Stomach (tissue), 9 donors: Measurements from ENCODE around the gene SGMS2. TPM values are rescaled to one million over a fixed set of nuclear protein-coding genes. Genes with fewer than 3 reads are reported as not detected.

Source experiments
- DNase-seq, 2 donors: peaks; one replicate each; pipeline versions ENCODE4 v3.0.0 to v3.0.0-alpha.2; 2013 to 2019
- H3K27ac ChIP-seq, 5 donors: fragments of 200-600 bp in 4 of 5; sonication (generic) in 4 of 5; one replicate each; pipeline ENCODE4 v1.5.1; 2013 to 2019; ENCODE audit warnings: mild to moderate bottlenecking in 1 of 5, moderate library complexity in 1 of 5
- H3K27me3 ChIP-seq, 3 donors: fragments of 200-600 bp; sonication (generic); one replicate each; pipeline ENCODE4 v1.5.1; 2017 to 2019; ENCODE audit warnings: mixed run types in 1 of 3
- H3K36me3 ChIP-seq, 4 donors: fragments of 200-600 bp; sonication (generic); 1 replicate in 3 of 4; 2 replicates in 1 of 4; pipeline ENCODE4 v1.5.1; 2016 to 2019
- H3K4me1 ChIP-seq, 4 donors: fragments of 200-600 bp; sonication (generic); one replicate each; pipeline ENCODE4 v1.5.1; 2016 to 2019
- H3K4me3 ChIP-seq, 4 donors: fragments of 200-600 bp; sonication (generic) in 3 of 4; one replicate each; pipeline ENCODE4 v1.5.1; 2016 to 2019; ENCODE audit warnings: mild to moderate bottlenecking in 1 of 4
- H3K9me3 ChIP-seq, 4 donors: fragments of 200-600 bp; sonication (generic); one replicate each; pipeline ENCODE4 v1.5.1; 2016 to 2019
- EP300 ChIP-seq: sonication (generic); formaldehyde crosslinking; IDR thresholded peaks from one replicate; pipeline ENCODE4 v1.6.1; 2017; ENCODE audit warnings: antibody characterized with exemption
- POLR2A ChIP-seq, 4 donors: fragments of 450-650 bp; IDR thresholded peaks; one replicate each; pipeline ENCODE4 v1.6.1; 2016; ENCODE audit warnings: antibody characterized with exemption in 4 of 4, control low read depth in 2 of 4, mild to moderate bottlenecking in 1 of 4, moderate library complexity in 1 of 4
- POLR2AphosphoS5 ChIP-seq, 3 donors: sonication (generic); formaldehyde crosslinking; IDR thresholded peaks; one replicate each; pipeline ENCODE4 v1.6.1; 2016; ENCODE audit warnings: antibody characterized with exemption in 3 of 3
- WGBS, 5 donors: extraction: QIAGEN DNeasy Blood & Tissue Kit in 3 of 5; methylation state at CpG; one replicate each; pipeline versions ENCODE4 v1.1.5 to v1.1.7; 2013 to 2018; 5-methylcytosine and 5-hydroxymethylcytosine counted together
- intact Hi-C: fragments of 100-400 bp; cut with DNase I; formaldehyde crosslinking; loops from one replicate; pipeline ENCODE4 v1.15.1; 2023; ENCODE audit warnings: low total_unique reads
- polyA plus RNA-seq, 3 donors: library from polyadenylated mRNA; stranded (reverse); fragments of 200-250 nt; gene quantifications; one replicate each; pipeline ENCODE4 v1.2.3, GENCODE V29; 2013
- total RNA-seq, 5 donors: library from RNA; depleted of rRNA; stranded (reverse); fragments of >200 nt; gene quantifications; one replicate each; pipeline versions ENCODE4 v1.1.0 to v1.2.3, GENCODE V29; 2014 to 2016
- TF ChIP-seq, protein P1 (sequence below), 7 experiments: fragments of 450-650 bp in 4 of 7; fragments of 200-600 bp in 3 of 7; sonication (generic) in 3 of 7; IDR thresholded peaks; one replicate each; pipeline ENCODE4 v1.5.1; 2016 to 2019; ENCODE audit warnings: antibody characterized with exemption in 7 of 7, control low read depth in 2 of 7, mild to moderate bottlenecking in 1 of 7
- donor health status: healthy with polysubstance abuse.
- donor health status: Bipolar disorder and iron deficiency.
- donor health status: healthy.

The SGMS2 gene
- total and polyA plus RNA-seq, 8 donors = 2.4 to 85.8 (median 20.4) TPM

DNA sequence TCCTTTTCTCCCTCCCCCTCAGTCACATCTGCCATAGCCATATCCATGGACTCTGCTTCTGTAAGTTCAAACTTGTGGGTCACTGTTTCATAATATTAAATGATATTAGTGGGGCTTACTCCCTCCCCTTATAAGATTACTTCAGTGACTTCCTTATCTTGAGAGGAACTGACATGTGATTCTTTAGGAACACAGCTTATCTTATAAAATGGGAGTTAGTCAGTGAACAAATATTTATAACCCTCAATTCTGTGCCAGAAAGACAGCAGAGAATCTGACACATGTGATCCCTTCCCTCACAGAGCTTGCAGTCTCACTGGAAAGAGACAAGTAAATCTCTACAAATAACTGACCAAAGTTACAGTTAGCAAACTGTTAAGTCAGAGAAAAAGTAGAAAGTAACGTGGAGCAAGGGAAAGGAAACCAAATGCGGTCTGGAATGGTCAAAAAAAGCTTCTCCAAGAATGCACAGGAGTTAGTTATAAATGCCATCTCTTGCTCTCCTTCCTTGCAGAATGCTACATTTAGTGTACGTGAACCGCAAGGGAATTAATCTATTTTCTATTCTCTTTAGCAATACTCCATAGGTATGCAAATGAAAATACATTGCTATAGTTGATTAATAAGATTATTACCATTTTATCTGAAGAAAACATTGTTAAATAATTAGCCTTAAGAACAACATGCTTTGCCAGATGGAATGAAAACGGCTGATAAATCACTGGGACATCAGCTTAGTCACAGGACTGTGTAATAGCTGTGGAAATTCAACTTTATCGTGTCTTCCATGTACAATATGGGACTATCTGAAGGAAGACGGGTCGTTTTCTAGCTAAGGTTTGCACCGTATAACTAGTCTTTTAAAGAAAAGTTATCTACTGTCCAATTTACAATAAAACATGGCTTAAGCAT, 29.0 kb downstream of the SGMS2 start:
- WGBS, 5 donors = 65 to 81% (median 74%) methylated on average over 9 of the region's 9 CpGs
- Histone ChIP-seq H3K27ac (peak overlapping the region in 3 of 5 donors; percentile 17 to 27 (median 21)), H3K9me3 (no peaks in the 10 kb centered on the region), H3K4me1 (peaks cover 0 to 37% (median 20%) of the 10 kb centered on the region in 4 donors), H3K36me3 (peaks cover 0 to 5% (median 2%) of the 10 kb centered on the region in 4 donors), H3K4me3 (no peak overlapping the region), H3K27me3 (no peaks in the 10 kb centered on the region)
- intact Hi-C loops = no loop called here
- TF ChIP-seq POLR2A (IDR thresholded peaks at IDR 0.05) = no peak
- TF ChIP-seq, protein P1, sequence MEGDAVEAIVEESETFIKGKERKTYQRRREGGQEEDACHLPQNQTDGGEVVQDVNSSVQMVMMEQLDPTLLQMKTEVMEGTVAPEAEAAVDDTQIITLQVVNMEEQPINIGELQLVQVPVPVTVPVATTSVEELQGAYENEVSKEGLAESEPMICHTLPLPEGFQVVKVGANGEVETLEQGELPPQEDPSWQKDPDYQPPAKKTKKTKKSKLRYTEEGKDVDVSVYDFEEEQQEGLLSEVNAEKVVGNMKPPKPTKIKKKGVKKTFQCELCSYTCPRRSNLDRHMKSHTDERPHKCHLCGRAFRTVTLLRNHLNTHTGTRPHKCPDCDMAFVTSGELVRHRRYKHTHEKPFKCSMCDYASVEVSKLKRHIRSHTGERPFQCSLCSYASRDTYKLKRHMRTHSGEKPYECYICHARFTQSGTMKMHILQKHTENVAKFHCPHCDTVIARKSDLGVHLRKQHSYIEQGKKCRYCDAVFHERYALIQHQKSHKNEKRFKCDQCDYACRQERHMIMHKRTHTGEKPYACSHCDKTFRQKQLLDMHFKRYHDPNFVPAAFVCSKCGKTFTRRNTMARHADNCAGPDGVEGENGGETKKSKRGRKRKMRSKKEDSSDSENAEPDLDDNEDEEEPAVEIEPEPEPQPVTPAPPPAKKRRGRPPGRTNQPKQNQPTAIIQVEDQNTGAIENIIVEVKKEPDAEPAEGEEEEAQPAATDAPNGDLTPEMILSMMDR (IDR thresholded peaks at IDR 0.05) = no peak
- peak in 1 of 3 donors; percentile 6 for TF ChIP-seq POLR2AphosphoS5 (IDR thresholded peaks at IDR 0.05)
- DNase-seq = peak in 1 of 2 donors; percentile 21

DNA sequence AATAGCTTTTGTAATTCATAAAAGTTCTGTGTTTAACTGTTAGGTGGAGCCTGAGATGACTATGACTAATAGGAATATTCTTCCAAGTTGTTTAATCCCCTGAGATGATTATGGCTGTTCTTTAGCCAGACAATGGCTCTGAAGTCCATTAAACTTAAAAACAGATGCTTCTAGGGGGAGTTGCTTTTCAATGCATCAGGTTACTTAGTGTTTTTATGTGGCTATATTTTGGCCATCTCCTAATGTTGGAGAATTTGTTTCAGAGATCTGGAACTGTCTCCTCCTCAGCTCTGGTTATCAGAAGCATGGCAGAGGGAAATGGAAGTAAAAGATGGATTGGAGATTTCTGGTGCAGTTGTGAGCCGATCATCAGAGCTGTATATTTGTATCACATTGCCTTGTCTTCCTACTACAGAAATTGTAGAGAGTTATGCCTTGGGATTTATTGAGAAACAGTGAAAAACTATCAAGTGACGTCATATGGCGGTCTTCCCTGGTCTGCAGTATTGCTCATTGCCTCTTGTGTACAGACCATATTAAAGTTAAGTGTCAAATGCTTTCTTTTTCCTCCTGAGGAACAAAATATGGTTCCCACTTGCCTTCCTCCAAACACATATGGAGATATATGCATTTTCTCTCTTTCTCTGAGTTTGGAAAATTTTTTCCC, 29.8 kb downstream of the SGMS2 start:
- Histone ChIP-seq H3K4me3 (no peak overlapping the region), H3K9me3 (no peaks in the 10 kb centered on the region), H3K27ac (peak overlapping the region in 3 of 5 donors; percentile 17 to 27 (median 21)), H3K36me3 (peaks cover 0 to 11% (median 5%) of the 10 kb centered on the region in 4 donors), H3K4me1 (peaks cover 0 to 37% (median 20%) of the 10 kb centered on the region in 4 donors), H3K27me3 (no peaks in the 10 kb centered on the region)
- intact Hi-C loops = no loop called here
- peak in 1 of 2 donors; percentile 54 for DNase-seq
- 89 to 96% (median 95%) methylated on average over 3 of the region's 3 CpGs for WGBS, 5 donors
- TF ChIP-seq POLR2AphosphoS5 (IDR thresholded peaks at IDR 0.05) = no peak
- no peak for TF ChIP-seq POLR2A (IDR thresholded peaks at IDR 0.05)
- TF ChIP-seq, protein P1 (IDR thresholded peaks at IDR 0.05) = no peak
- TF ChIP-seq EP300 = no peak

DNA sequence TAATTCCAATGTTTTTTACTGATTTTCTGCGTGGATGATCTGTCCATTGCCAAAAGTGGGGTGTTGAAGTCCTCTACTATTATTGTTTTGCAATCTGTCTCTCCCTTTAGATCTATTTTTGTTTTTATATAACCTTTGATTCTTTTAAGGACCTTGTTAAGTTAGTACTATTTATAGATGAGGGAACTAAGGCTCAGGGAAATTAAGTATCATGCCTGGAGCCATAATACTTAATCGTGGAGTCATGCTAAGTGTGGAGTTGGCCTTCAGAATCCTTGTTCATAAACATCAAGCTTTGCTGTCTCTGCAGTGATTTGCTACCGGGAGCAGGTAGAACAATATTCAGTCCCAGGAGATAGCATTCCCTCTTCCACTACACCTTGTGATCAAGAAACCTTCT, 31.0 kb downstream of the SGMS2 start:
- no peak for DNase-seq
- H3K9me3 ChIP-seq = no peaks in the 10 kb centered on the region
- H3K27ac ChIP-seq = no peak overlapping the region
- peaks cover 0 to 37% (median 20%) of the 10 kb centered on the region in 4 donors for H3K4me1 ChIP-seq
- no peaks in the 10 kb centered on the region for H3K27me3 ChIP-seq
- whole genome bisulfite sequencing, 5 donors = 71 to 86% (median 76%) methylated on average over 3 of the region's 3 CpGs
- no peak for TF ChIP-seq EP300
- TF ChIP-seq, protein P1 (IDR thresholded peaks at IDR 0.05) = no peak
- no peak for TF ChIP-seq POLR2AphosphoS5 (IDR thresholded peaks at IDR 0.05)
- no peak for TF ChIP-seq POLR2A (IDR thresholded peaks at IDR 0.05)
- H3K4me3 ChIP-seq = no peak overlapping the region
- peaks cover under 1 to 23% (median 13%) of the 10 kb centered on the region in 4 donors for H3K36me3 ChIP-seq
- intact Hi-C loops = no loop called here

DNA sequence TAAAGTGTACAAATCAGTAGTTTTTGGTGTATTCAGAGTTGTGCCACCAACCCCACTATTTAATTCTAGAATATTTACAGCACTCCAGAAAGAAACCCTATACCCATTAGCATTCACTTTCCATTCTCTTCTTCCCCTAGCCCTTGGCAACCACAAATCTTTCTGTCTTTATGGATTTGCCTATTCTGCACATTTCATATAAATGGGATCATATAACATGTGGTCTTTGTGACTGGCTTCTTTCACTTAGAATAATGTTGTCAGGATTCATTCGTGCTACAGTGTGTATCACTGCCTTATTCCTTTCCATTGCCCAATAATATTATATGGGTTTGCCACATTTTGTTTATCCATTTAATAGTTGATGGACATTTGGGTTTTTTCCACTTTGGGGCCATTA, 32.2 kb downstream of the SGMS2 start:
- peaks cover 3 to 30% (median 15%) of the 10 kb centered on the region in 4 donors for H3K36me3 ChIP-seq
- H3K27ac ChIP-seq = no peak overlapping the region
- intact Hi-C loops = no loop called here
- peaks cover 0 to 37% (median 20%) of the 10 kb centered on the region in 4 donors for H3K4me1 ChIP-seq
- no peak overlapping the region for H3K4me3 ChIP-seq
- no peaks in the 10 kb centered on the region for H3K9me3 ChIP-seq
- H3K27me3 ChIP-seq = no peaks in the 10 kb centered on the region
- no peak for DNase-seq
- WGBS, 5 donors = 83 to 96% (median 89%) methylated on average over 1 of the region's 1 CpG
- TF ChIP-seq POLR2AphosphoS5 (IDR thresholded peaks at IDR 0.05) = no peak
- TF ChIP-seq EP300 = no peak
